ENCODE results near the gene ABLIM3.

Gene ABLIM3

DNA sequence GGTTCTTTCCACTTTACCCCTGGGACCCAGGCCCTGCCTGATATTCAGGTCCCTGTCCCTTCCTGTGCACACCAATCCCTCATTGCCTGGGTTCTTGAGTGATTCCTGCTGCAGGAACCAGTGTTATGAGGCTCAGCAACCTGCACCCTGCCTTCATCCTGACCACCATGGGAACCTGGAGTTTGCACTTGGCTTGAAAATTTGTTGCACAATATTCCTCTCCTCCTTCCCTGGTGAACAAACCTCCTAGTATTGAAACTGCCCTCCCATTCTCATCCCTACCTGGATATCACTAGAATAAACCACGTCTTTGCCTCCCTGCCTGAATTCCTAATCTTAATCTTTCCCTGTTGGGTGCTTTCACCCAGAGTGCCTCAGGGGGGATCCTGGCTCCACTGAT, 78.3 kb downstream of the ABLIM3 start:
- DNase-seq (ENCODE audit: low read depth), result no peak

- no peak for DNase-seq (ENCODE audit: low read depth)
Observed at GRCh38 chr5:149220750-149221149, 79.5 kb downstream of the ABLIM3 start.

DNA sequence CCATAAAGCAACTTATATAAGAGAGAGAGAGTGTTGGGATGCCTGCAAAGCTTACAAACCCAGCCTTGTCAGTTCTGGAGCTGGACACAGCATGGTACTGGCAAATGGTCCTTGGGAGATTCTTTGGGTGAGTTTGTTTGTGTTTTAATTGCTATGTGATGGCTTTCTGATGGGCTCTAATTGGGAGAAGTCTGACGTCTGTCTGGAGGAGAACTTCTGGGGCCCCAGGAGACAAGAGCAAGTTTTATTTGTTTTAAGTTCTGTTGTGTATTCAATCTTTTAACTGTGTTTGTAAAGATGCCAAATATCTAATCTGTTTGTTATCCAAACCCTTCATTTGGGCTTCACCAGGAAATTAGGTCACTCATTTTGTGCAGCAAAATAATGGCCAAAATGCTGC, 80.0 kb downstream of the ABLIM3 start:
- peak; percentile 54 for DNase-seq (ENCODE audit: low read depth)

GRCh38 chr5:149221731-149222342, 80.5 kb downstream of the ABLIM3 start:
- peak; percentile 76 for DNase-seq (ENCODE audit: low read depth)

- DNase-seq (ENCODE audit: low read depth), result peak; percentile 20
Observed at GRCh38 chr5:149223081-149223848, 82.0 kb downstream of the ABLIM3 start.

GRCh38 chr5:149224282-149224681, 83.0 kb downstream of the ABLIM3 start:
- no peak for DNase-seq (ENCODE audit: low read depth)

DNA sequence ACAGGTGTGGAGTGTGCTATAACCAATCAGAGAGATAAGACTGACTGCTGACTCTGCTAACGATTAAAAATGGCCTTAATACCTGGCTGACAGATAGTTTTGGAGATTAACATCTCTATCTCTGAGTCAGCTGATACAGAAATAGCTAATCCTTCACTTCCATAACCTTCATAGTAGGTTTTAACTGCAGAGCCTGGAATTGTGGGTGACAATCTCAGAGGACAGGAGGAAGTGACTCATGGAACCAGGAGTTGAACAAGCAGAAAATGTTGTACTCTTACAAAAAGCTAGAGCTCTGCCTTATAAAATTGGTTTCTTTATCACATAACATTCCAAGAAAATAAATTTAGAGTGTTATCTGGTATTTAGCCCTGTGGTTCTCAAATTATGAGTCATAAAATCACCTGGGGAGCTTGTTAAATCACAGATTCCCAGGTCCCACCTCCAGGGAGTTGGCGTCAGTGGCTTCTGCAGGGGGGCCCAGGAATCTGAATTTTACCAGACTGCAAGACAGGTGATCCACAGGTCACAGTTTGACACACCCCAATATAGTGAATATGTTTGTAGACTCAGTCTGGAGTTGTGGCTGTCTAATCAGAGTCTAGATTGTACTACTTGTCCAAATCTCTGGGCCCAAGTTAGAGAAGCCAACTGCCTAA, 86.0 kb downstream of the ABLIM3 start:
- peak; percentile 71 for DNase-seq (ENCODE audit: low read depth)

DNA sequence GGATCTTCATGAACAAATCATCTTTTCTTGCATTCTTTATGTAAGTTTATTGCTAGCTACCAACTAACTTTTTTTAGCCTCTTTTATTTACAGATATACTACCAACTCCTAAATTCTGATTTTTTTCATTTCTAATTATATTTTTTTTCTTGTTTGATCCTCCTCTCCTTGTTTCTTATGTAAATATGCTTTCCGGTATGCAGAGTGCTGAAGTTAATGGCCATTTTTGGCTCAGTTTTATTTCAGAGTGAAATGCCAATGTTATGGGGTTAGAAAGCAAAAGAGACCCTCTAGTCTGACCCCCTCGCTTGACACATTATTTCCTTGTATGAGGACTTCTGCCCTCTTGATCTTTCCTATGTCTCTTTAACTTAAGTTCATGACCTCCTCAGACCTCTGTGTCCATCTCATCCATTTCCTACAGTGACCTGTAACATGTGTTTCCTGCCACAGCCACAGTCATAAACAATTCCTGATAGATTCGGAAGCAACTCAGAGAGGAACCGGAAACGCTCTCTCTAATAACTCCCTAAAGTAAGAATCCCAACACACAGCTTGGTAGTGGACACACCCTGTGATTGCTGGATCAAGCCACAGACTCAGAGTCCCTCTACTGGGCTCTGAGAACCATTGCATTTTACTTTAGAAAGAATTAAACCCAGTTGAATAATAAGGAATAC, 87.5 kb downstream of the ABLIM3 start:
- peak; percentile 90 for DNase-seq (ENCODE audit: low read depth)

DNA sequence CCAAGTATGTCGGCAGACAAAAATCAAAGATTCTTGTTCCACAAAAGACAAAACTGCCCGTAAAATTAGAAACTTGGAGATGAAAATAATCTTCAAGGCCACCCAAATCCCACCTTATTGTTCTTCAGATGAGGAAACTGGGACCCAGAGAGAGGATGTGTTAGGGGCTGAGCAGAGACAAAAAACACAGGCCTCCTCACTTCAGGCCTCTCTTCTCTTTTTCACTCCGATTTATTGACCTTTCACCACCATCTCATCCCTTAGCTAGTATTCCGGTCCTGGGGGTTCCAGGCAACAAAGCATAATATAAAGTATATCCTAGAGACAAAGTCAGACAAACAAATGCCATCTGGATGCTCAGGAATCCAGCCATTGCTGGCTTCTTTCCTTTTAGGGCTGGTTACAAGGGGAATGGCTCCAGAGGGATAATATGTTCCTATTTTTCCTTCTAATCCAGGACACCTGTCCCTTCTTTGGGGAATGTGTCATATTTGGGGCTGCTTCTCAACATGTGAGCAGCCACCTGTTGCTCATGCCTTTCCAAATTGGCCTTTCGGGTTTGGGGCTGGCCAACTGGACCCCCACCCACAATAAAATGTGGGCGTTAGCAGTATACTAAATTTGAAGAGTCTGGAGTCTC, 88.1 kb downstream of the ABLIM3 start:
- no peak for DNase-seq (ENCODE audit: low read depth)

DNA sequence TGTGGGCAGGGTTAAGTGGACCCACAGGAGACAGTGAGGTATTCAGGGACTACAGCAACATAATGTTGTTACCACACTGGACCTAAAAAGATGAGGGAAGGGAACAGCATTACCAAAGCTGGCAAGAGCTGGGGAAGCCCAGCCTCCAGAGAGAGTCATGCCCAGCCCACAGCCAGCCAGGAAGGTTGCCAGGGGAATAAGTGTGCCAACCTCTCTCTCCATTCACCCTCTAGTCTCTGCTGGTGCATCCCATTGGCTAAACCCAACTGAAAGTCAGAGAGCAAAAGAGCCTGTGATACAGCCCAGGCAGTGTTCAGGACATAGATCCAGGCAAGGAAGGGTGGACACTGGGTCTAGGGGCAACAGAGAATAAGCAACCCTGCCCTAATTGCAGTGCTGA, 94.5 kb downstream of the ABLIM3 start:
- DNase-seq (ENCODE audit: low read depth), result no peak

DNA sequence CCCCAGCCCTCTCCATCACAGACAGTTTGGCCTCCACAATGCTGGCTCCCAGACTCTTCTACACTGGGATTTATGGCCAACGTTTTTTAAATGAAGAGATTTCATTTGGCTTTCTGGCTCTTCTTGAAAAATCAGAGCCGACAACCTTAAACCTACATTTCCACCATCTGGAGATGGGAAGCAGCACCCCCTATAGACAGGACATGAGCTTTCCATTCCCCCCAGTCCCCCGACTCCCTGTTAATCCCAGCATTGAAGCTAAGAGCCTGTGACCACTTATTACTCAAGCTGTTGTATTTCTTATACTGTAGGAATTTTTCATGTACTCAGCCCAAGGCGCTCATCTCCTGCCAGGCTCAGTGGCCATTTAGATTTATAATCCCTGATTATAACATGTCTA, 96.4 kb downstream of the ABLIM3 start:
- no peak for DNase-seq (ENCODE audit: low read depth)

DNA sequence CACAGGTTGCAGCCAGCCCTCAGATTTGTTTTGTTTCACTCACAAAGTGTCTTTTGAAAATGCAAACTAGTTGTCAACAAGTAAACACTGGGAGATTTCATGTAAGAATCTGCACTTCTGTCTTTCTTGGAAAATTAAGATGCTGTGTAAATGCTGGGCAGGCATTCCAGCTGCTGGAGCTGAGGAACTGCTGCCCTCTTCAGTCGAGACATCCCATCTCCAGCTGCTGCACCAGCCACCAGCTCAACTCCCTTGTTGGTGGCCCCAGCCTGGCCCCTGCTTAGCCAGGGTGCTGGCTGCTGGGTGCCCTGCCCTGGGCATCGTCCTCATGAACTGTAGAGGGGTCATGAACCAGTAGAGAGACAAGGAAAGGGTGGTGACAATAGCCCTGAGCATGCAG, 97.2 kb downstream of the ABLIM3 start:
- DNase-seq (ENCODE audit: low read depth), result no peak

DNA sequence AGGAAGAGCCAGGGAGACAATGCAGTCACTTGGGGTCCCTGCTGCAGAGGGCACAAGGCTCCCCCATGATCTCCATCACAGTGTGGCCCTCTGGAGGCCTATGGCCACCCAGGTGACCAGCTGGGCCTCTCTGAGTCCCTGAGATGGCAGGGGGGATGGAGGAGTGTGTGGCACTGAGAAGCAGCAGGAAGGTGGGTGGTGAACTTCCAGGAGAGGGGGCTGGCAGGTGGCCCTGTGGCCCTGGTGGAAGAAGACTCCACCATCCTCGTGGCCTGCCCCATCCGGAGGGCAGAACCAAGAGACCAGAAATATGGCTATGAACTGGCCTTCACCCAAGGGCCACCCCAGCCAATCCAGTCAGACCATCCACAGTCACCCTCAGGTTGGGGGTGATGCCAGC, 98.6 kb downstream of the ABLIM3 start:
- DNase-seq (ENCODE audit: low read depth), result no peak

GRCh38 chr5:149240354-149240998, 99.2 kb downstream of the ABLIM3 start:
- DNase-seq (ENCODE audit: low read depth), result no peak

DNA sequence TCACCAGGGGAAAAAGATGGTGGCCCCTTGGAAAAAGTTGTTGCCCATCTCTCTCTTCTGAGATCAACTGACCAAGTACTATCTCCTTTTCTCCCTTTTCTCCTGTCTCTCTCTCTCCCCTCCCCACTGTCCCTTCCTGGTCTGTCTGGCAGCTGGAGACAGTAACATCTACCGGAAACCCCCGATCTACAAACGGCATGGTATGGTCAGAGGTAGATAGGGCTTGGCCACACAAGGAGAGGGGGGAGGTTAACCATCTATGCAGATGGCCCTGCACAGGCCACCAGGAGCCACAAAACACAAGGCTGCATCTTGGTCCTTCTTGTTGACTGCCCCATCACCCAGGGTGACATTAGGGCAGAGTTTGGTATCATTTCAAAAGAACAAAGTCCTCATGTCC, 101.0 kb downstream of the ABLIM3 start:
- no peak for DNase-seq (ENCODE audit: low read depth)

- DNase-seq (ENCODE audit: low read depth), result no peak
Observed at GRCh38 chr5:149246906-149247305, 105.6 kb downstream of the ABLIM3 start.

- DNase-seq (ENCODE audit: low read depth), result no peak
Observed at GRCh38 chr5:149247726-149248125, 106.4 kb downstream of the ABLIM3 start.

GRCh38 chr5:149251546-149251945, 110.3 kb downstream of the ABLIM3 start:
- DNase-seq (ENCODE audit: low read depth), result no peak

- DNase-seq (ENCODE audit: low read depth), result no peak
Observed at GRCh38 chr5:149254506-149254905, 113.2 kb downstream of the ABLIM3 start.

- peak; percentile 60 for DNase-seq (ENCODE audit: low read depth)
Observed at GRCh38 chr5:149256451-149256850, 115.2 kb downstream of the ABLIM3 start.

DNA sequence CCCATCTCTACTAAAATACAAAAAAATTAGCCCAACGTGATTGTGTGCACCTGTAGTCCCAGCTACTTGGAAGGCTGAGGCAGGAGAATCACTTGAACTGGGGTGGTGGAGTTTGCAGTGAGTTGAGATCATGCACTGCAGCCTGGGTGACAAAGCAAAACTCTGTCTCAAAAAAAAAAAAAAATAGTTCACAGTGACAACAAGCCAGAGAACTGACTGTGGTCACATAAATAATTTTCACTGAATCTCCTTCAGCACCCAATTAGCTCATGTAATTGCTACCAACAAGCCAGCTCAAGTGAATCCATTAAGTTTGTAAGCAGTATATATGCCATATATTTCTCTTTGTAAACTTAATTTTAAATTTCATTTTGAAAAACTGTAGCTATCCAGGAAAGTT, 115.8 kb downstream of the ABLIM3 start:
- DNase-seq (ENCODE audit: low read depth), result no peak

Measured in iris pigment epithelial cell (primary cell).